ENCODE data around the gene EFCAB11. TPM values are rescaled to one million over a fixed set of nuclear protein-coding genes. Genes with fewer than 3 reads are reported as not detected.
"Not testable (repeated sequence)": the region's sequence is repeated elsewhere in the genome, so short reads cannot be mapped to it uniquely, and the experiment has no call there.

EFCAB11 gene
- total RNA-seq, 1 donor from 2014 or later: 7.7 TPM

- Mint-ChIP-seq H3K4me3 (ENCODE audit: unreplicated experiment) (no peak overlapping the region), H3K27me3 (ENCODE audit: low read depth) (no peaks in the 10 kb centered on the region), H3K9me3 (ENCODE audit: low read depth) (peaks cover 8% of the 10 kb centered on the region), H3K4me1 (ENCODE audit: low read depth) (peaks cover 3% of the 10 kb centered on the region), H3K27ac (ENCODE audit: unreplicated experiment) (no peak overlapping the region), H3K36me3 (ENCODE audit: low read depth) (peaks cover 2% of the 10 kb centered on the region)
- DNase-seq (ENCODE audit: low spot score): no peak
- TF ChIP-seq CTCF (IDR thresholded peaks at IDR 0.05): no peak
Observed at GRCh38 chr14:89889626-89890025, 64.9 kb downstream of the EFCAB11 start.

GRCh38 chr14:89884761-89885160 lies 69.8 kb downstream of the EFCAB11 start:
- Mint-ChIP-seq H3K36me3 (ENCODE audit: low read depth) (no peaks in the 10 kb centered on the region), H3K4me1 (ENCODE audit: low read depth) (no peaks in the 10 kb centered on the region), H3K4me3 (ENCODE audit: unreplicated experiment) (no peak overlapping the region), H3K27ac (ENCODE audit: unreplicated experiment) (no peak overlapping the region), H3K9me3 (ENCODE audit: low read depth) (peaks cover 3% of the 10 kb centered on the region), H3K27me3 (ENCODE audit: low read depth) (no peaks in the 10 kb centered on the region)
- no peak for TF ChIP-seq CTCF (IDR thresholded peaks at IDR 0.05)
- no peak for DNase-seq (ENCODE audit: low spot score)

- H3K27ac Mint-ChIP-seq (ENCODE audit: unreplicated experiment): no peak overlapping the region
- no peak for DNase-seq (ENCODE audit: low spot score)
- no peaks in the 10 kb centered on the region for H3K4me1 Mint-ChIP-seq (ENCODE audit: low read depth)
- H3K36me3 Mint-ChIP-seq (ENCODE audit: low read depth): no peaks in the 10 kb centered on the region
- no peak overlapping the region for H3K4me3 Mint-ChIP-seq (ENCODE audit: unreplicated experiment)
- H3K27me3 Mint-ChIP-seq (ENCODE audit: low read depth): no peaks in the 10 kb centered on the region
- peaks cover 3% of the 10 kb centered on the region for H3K9me3 Mint-ChIP-seq (ENCODE audit: low read depth)
- no peak for TF ChIP-seq CTCF (IDR thresholded peaks at IDR 0.05)
Observed at GRCh38 chr14:89881839-89882238, 72.7 kb downstream of the EFCAB11 start.

GRCh38 chr14:89874091-89874490 lies 80.4 kb downstream of the EFCAB11 start:
- H3K9me3 Mint-ChIP-seq (ENCODE audit: low read depth); H3K27ac Mint-ChIP-seq (ENCODE audit: unreplicated experiment); H3K4me3 Mint-ChIP-seq (ENCODE audit: unreplicated experiment); H3K36me3 Mint-ChIP-seq (ENCODE audit: low read depth); H3K27me3 Mint-ChIP-seq (ENCODE audit: low read depth); H3K4me1 Mint-ChIP-seq (ENCODE audit: low read depth); DNase-seq (ENCODE audit: low spot score): not testable (repeated sequence)

GRCh38 chr14:89870316-89870715 lies 84.2 kb downstream of the EFCAB11 start:
- Mint-ChIP-seq H3K4me3 (ENCODE audit: unreplicated experiment) (no peak overlapping the region), H3K36me3 (ENCODE audit: low read depth) (peaks cover 2% of the 10 kb centered on the region), H3K4me1 (ENCODE audit: low read depth) (peaks cover 17% of the 10 kb centered on the region), H3K27me3 (ENCODE audit: low read depth) (no peaks in the 10 kb centered on the region), H3K9me3 (ENCODE audit: low read depth) (peaks cover 8% of the 10 kb centered on the region), H3K27ac (ENCODE audit: unreplicated experiment) (no peak overlapping the region)
- no peak for DNase-seq (ENCODE audit: low spot score)
- TF ChIP-seq CTCF (IDR thresholded peaks at IDR 0.05): no peak

GRCh38 chr14:89869606-89870005 lies 84.9 kb downstream of the EFCAB11 start:
- H3K9me3 Mint-ChIP-seq (ENCODE audit: low read depth): peaks cover 8% of the 10 kb centered on the region
- DNase-seq (ENCODE audit: low spot score): no peak
- peaks cover 22% of the 10 kb centered on the region for H3K4me1 Mint-ChIP-seq (ENCODE audit: low read depth)
- H3K27ac Mint-ChIP-seq (ENCODE audit: unreplicated experiment): no peak overlapping the region
- H3K4me3 Mint-ChIP-seq (ENCODE audit: unreplicated experiment): no peak overlapping the region
- H3K36me3 Mint-ChIP-seq (ENCODE audit: low read depth): peaks cover 2% of the 10 kb centered on the region
- H3K27me3 Mint-ChIP-seq (ENCODE audit: low read depth): no peaks in the 10 kb centered on the region
- no peak for TF ChIP-seq CTCF (IDR thresholded peaks at IDR 0.05)

Measured in chondrocyte (in vitro differentiated cells).